Glomerular endothelial cell (primary cell): Measurements from ENCODE around the gene BRPF1. TPM values are rescaled to one million over a fixed set of nuclear protein-coding genes. Genes with fewer than 3 reads are reported as not detected.

Experiments used
- DNase-seq: peaks from one replicate; pipeline ENCODE4 v3.0.0-alpha.2; 2011; ENCODE audit warnings: low read depth, low spot score; ENCODE audit errors: extremely low read depth
- total RNA-seq: library from RNA; depleted of rRNA; stranded (reverse); fragments of >200 nt; gene quantifications from 2 replicates; pipeline ENCODE4 v1.2.3, GENCODE V29; 2015

The BRPF1 gene
- total RNA-seq, 1 donor from 2014 or later: 21.2 TPM

- DNase-seq: no peak
Observed at GRCh38 chr3:9784965-9785364, 53.4 kb downstream of the BRPF1 start.

DNA sequence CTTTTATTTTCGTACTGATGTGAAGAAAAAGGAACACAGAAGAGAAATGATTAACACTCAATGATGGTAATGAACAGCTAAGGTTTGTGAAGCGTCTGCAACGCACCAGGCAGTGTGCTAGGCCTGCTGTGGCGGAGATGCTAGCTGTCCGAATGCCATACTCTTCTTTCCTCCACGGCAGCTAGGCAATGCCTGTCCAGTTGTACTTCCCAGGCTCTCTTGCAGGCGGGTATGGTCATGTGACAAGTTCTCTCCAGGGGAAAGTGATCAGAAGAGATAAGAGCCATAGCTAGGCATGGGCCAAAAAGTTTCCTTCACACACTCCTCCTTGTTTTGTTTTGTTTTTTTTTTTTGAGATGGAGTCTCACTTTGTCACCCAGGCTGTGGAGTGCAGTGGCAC lies 54.1 kb downstream of the BRPF1 start:
- DNase-seq: no peak

DNA sequence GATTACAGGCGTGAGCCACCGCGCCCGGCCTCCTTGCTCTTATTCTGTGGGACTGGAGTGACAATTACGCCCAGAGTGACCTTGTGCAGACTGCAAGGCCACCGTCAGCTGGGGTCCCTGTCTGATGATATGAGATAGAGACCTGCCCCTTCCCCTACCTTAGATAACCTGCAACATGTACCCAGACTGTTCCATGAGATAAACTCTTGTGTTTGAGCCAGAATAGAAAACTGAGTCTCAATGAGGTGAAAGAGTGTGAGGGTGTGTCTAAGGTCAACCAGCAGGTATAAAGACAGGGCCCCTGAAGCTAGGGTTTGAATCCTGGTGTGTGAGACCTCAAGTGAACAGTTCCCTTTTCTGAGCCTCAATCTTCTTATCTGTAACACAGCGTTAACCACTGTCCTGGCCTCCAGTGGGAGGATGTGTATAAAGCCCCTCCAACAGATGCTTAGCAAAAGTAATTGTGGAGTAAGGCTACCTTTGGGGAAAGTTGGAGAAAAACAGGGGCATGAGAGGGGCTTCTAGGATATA lies 54.7 kb downstream of the BRPF1 start:
- DNase-seq: no peak

DNA sequence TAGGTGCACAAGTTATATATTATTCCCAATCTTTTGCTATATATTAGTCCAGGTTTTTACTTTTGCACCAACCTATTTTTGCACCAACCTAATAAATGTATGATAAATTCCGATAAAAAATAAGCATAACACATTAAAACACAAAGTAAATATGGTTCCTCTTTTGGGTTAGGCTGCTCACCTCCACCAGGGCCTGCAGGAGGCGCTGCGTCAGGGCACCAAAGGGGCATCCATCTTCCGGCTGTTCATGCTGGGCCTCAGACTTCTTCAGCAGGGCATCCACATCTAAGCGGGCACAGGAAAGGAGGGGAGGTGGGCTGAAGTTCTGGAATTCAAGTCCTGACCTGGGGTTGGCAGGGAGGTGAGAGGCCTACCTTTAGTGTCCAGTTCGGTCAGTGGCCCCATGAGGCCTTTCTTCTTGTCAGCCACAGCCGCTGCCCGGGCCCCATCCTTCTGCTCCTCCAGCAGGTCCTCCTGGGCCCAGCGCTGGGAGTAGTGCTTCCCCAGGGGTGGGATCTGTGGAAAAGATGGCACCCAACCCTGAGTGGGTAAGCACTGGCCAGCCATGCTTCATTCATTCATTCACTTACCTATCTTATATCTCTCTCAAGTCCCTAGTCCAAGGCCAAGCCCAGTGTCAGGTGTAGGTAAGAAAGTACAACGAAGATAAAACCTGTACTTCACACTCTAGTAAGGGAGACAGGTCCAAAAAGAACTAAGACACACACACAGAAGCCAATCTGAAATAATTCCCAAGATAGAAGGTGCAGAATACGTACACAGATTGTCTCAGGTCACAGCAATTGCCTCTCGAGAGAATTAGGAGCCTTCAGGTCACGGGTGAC lies 55.5 kb downstream of the BRPF1 start:
- no peak for DNase-seq

DNA sequence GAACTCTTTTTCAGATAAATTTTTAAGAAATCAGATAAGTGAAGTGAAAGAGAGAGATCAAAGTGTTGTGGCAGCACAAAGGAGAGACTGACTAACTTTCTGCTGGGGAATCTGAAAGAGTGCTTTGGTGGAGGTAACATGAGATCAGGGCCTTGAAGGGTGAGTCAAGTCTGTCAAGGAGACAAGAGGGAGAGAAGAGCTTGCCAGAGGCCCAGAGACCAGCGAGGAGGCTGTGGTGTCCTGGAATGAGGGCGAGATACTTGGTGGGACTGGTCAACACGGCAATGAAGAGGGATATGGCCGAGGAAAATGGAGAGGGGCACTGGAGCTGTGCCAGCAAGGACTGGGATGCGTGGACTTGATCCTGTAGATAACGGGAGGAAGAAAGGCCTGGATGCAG lies 56.2 kb downstream of the BRPF1 start:
- no peak for DNase-seq

- DNase-seq: no peak
Observed at GRCh38 chr3:9791127-9791526, 59.6 kb downstream of the BRPF1 start.

DNA sequence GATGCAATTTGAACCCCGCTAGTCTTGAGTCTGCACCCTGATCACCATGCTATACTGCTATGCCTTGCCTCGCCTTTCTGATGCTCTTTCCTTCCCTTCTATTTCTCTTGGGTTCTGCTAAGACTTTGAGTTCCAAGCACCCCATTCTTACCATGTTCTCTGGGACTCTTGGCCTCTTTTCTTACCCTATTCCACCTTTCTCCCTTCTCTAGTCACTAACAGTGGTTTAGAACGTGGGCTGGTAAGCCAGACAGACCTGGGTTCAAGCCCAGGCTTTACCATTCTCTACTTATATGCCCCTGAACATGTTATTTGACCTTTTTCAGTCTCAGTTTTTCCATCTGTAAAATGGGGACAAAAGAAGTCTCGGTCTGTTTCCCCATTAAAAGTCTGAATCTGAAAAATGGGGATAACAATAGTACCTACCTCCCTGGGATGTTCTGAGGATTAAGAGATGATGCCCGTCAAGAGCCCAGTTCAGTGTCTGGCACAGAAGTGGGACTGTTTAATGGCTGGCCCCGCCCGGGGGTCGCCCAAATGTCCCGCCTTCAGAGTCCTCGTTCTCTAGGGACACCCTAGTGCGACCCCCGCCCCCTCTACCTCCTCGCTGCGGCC lies 60.4 kb downstream of the BRPF1 start:
- DNase-seq: no peak

- peak; percentile 96 for DNase-seq
Observed at GRCh38 chr3:9792405-9793160, 61.0 kb downstream of the BRPF1 start, which contains the start of the genes ARPC4 and TADA3. Gene ARPC4, plus strand, starts transcription at chr3:9793082. Its CDS starts 40 bp downstream, at chr3:9793122. Gene TADA3, minus strand, starts transcription at chr3:9792473. Its CDS starts 1,007 bp downstream, at chr3:9791466.

DNA sequence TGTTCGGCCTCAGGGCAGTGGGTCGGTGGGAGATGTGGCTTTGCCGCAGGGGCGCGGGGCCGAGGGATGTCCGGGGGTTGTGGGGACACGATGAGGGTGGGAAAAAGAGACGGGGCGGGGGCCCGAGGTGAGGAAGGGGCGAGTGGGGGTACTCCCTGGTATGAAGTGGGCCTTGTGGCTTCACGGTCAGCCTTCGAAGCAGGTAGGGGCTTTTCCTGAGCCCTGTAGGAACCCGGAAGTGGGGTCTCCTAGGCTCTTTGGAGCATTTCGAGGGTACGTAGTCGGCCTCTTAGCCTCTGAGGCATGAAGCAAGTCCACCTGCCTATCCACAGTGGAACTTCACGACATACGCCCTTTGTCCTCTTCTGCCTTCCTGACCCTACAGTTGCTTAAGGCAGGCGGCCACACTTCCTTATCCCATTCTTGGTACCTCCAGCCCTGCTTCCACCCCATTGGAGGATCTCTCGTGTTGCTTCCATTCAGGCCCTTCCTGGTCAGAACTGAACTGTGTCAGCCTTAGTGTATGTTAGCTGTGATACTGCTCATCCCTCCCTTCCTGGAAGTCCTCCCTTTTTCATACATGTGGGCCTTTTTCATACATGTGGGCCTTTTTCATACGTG lies 61.7 kb downstream of the BRPF1 start:
- no peak for DNase-seq

GRCh38 chr3:9794400-9794799 lies 62.9 kb downstream of the BRPF1 start:
- no peak for DNase-seq

- no peak for DNase-seq
Observed at GRCh38 chr3:9795207-9795606, 63.7 kb downstream of the BRPF1 start.

GRCh38 chr3:9797196-9797945 lies 65.8 kb downstream of the BRPF1 start:
- DNase-seq: no peak

Other genes with a start within 250 kb of the BRPF1 start
- gene LHFPL4, start 177.9 kb upstream of the BRPF1 start, total RNA-seq: not detected in 2 replicates
- gene MTMR14, start 82.2 kb upstream of the BRPF1 start, total RNA-seq: 38.4 and 40.2 TPM in 2 replicates
- not detected in 2 replicates for gene CPNE9, start 27.9 kb upstream of the BRPF1 start, total RNA-seq
- gene OGG1, start 18.2 kb downstream of the BRPF1 start, total RNA-seq: 16.7 and 17.5 TPM in 2 replicates
- gene CAMK1, start 38.2 kb downstream of the BRPF1 start, total RNA-seq: 16.5 and 28.8 TPM in 2 replicates
- 58.9 and 73.5 TPM in 2 replicates for gene TADA3, start 60.7 kb downstream of the BRPF1 start, total RNA-seq
- 212 and 240 TPM in 2 replicates for gene ARPC4, start 61.3 kb downstream of the BRPF1 start, total RNA-seq
- gene TTLL3, start 78.5 kb downstream of the BRPF1 start, total RNA-seq: 11.9 and 39.2 TPM in 2 replicates
- gene RPUSD3, start 112.3 kb downstream of the BRPF1 start, total RNA-seq: 27.0 and 34.7 TPM in 2 replicates
- not detected in 2 replicates for gene CIDEC, start 148.5 kb downstream of the BRPF1 start, total RNA-seq
- gene JAGN1, start 158.9 kb downstream of the BRPF1 start, total RNA-seq: 31.1 and 47.8 TPM in 2 replicates
- gene IL17RE, start 171.1 kb downstream of the BRPF1 start, total RNA-seq: 0.39 and 1.3 TPM in 2 replicates
- gene IL17RC, start 185.4 kb downstream of the BRPF1 start, total RNA-seq: 22.1 and 26.1 TPM in 2 replicates
- 36.2 and 55.9 TPM in 2 replicates for gene CRELD1, start 202.1 kb downstream of the BRPF1 start, total RNA-seq
- 2.5 and 3.6 TPM in 2 replicates for gene PRRT3, start 220.7 kb downstream of the BRPF1 start, total RNA-seq